Measurements from ENCODE around the gene BRINP1. TPM values are rescaled to one million over a fixed set of nuclear protein-coding genes. Genes with fewer than 3 reads are reported as not detected.

The BRINP1 gene
- total RNA-seq, 1 donor, result 17.0 TPM

DNA sequence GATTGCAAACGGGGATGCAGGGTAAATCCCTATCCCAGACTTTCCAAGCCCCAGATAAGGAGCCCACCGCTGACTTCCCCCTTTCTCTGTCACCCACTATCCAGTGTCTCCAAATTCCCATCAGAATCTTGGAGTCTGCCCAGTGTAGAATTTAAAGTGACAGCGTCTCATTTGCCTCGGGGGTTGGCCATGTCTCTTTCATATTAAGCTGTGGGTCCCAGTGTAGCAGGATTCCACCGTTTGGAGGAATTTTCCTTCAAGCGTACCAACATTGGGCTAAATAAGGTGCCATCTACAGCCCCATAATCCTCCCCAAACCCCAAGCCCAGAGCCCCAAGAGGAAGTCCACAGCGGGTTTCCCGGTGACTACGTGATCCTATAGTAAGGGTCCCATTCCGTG lies 1.1 kb downstream of the BRINP1 start:
- H3K4me1 ChIP-seq (ENCODE audit: insufficient read depth, low read length), result no peaks in the 10 kb centered on the region
- H2AFZ ChIP-seq (ENCODE audit: low read length), result peak overlapping the region; percentile 42
- H3K4me2 ChIP-seq (ENCODE audit: insufficient read depth, low read length), result peak overlapping the region; percentile 76
- TF ChIP-seq, protein P1, sequence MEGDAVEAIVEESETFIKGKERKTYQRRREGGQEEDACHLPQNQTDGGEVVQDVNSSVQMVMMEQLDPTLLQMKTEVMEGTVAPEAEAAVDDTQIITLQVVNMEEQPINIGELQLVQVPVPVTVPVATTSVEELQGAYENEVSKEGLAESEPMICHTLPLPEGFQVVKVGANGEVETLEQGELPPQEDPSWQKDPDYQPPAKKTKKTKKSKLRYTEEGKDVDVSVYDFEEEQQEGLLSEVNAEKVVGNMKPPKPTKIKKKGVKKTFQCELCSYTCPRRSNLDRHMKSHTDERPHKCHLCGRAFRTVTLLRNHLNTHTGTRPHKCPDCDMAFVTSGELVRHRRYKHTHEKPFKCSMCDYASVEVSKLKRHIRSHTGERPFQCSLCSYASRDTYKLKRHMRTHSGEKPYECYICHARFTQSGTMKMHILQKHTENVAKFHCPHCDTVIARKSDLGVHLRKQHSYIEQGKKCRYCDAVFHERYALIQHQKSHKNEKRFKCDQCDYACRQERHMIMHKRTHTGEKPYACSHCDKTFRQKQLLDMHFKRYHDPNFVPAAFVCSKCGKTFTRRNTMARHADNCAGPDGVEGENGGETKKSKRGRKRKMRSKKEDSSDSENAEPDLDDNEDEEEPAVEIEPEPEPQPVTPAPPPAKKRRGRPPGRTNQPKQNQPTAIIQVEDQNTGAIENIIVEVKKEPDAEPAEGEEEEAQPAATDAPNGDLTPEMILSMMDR (IDR thresholded peaks at IDR 0.05; ENCODE audit: extremely low read depth, low read depth, low read length), result no peak
- no peaks in the 10 kb centered on the region for H4K20me1 ChIP-seq (ENCODE audit: insufficient read depth, low read length)
- no peaks in the 10 kb centered on the region for H3K9me3 ChIP-seq (ENCODE audit: low read depth, low read length)
- peak overlapping the region; percentile 71 for H3K4me3 ChIP-seq (ENCODE audit: insufficient read depth, low read length)
- no peaks in the 10 kb centered on the region for H3K79me2 ChIP-seq (ENCODE audit: insufficient read depth, low read length)
- no peak for DNase-seq (ENCODE audit: insufficient read length, low spot score, missing footprints)
- no peaks in the 10 kb centered on the region for H3K36me3 ChIP-seq (ENCODE audit: insufficient read depth, low read length)
- H3K27me3 ChIP-seq (ENCODE audit: insufficient read depth, low read length), result peaks cover 16% of the 10 kb centered on the region
- no peak overlapping the region for H3K27ac ChIP-seq (ENCODE audit: low read depth, low read length)

DNA sequence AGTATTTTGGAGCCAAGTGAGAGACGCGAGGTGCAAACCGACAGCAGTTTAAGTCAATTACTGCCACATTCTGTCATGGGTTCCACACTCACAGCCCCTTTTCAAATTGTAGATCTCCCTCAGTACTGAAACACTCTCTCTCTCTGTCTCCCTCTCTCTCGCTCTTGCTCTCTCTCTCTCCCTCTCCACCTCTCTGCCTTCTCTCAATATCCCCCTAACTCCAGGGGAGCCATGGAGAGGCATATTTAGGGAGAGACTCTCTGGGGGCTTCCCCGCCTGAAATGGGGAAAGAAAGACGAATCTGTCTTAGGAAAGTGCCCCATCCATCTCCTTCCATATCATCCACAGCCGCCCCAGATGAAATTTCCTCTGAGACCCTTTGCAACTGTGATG lies 1.6 kb downstream of the BRINP1 start:
- Histone ChIP-seq H3K9me3 (ENCODE audit: low read depth, low read length) (no peaks in the 10 kb centered on the region), H2AFZ (ENCODE audit: low read length) (no peak overlapping the region), H3K36me3 (ENCODE audit: insufficient read depth, low read length) (no peaks in the 10 kb centered on the region), H3K27ac (ENCODE audit: low read depth, low read length) (no peak overlapping the region), H3K4me3 (ENCODE audit: insufficient read depth, low read length) (peak overlapping the region; percentile 71), H3K4me2 (ENCODE audit: insufficient read depth, low read length) (peak overlapping the region; percentile 76), H4K20me1 (ENCODE audit: insufficient read depth, low read length) (no peaks in the 10 kb centered on the region), H3K27me3 (ENCODE audit: insufficient read depth, low read length) (peaks cover 16% of the 10 kb centered on the region), H3K79me2 (ENCODE audit: insufficient read depth, low read length) (no peaks in the 10 kb centered on the region), H3K4me1 (ENCODE audit: insufficient read depth, low read length) (no peaks in the 10 kb centered on the region)
- TF ChIP-seq, protein P1 (IDR thresholded peaks at IDR 0.05; ENCODE audit: extremely low read depth, low read depth, low read length), result no peak
- no peak for DNase-seq (ENCODE audit: insufficient read length, low spot score, missing footprints)

DNA sequence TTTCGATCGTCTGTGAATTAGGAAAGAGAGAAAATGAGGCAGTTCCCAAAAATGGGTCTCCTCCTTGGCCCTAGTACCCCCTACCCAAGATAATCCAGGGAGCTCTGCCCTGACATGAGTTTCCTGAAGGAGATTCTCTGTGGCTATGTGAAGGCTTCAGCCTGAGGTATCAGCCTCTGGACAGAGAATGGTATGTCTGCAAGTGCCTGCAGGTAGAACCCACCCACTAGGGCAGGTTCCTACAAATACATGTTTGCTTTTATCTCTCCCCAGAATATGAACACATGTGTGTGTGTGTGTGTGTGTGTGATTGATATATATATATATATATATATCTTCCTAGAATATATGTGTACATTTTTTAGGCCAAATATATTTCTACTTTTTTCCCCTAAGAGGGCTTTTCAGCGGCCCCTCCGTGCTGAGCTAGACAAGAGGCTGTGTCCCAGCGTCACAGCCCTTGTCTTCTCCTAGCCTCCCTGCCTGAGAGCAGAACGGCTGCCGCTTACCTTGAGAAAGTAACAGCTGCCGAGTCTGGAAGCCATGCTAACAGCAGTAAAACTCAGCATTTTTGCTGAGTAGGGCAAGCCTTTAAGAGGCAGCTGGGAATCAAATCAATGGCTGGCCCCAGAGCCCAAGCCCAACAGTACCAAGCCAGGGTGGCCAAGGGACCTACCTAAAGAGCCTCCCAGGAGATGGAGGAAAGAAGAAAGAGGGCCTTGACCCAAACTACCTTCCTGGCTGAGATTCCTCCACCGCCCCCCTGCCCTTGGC lies 2.1 kb downstream of the BRINP1 start:
- Histone ChIP-seq H3K36me3 (ENCODE audit: insufficient read depth, low read length) (no peaks in the 10 kb centered on the region), H3K4me2 (ENCODE audit: insufficient read depth, low read length) (peak overlapping the region; percentile 76), H3K4me1 (ENCODE audit: insufficient read depth, low read length) (no peaks in the 10 kb centered on the region), H3K27ac (ENCODE audit: low read depth, low read length) (no peak overlapping the region), H3K79me2 (ENCODE audit: insufficient read depth, low read length) (no peaks in the 10 kb centered on the region), H4K20me1 (ENCODE audit: insufficient read depth, low read length) (no peaks in the 10 kb centered on the region), H2AFZ (ENCODE audit: low read length) (no peak overlapping the region), H3K4me3 (ENCODE audit: insufficient read depth, low read length) (peak overlapping the region; percentile 71), H3K27me3 (ENCODE audit: insufficient read depth, low read length) (peaks cover 16% of the 10 kb centered on the region), H3K9me3 (ENCODE audit: low read depth, low read length) (no peaks in the 10 kb centered on the region)
- TF ChIP-seq, protein P1 (IDR thresholded peaks at IDR 0.05; ENCODE audit: extremely low read depth, low read depth, low read length), result no peak
- DNase-seq (ENCODE audit: insufficient read length, low spot score, missing footprints), result no peak

DNA sequence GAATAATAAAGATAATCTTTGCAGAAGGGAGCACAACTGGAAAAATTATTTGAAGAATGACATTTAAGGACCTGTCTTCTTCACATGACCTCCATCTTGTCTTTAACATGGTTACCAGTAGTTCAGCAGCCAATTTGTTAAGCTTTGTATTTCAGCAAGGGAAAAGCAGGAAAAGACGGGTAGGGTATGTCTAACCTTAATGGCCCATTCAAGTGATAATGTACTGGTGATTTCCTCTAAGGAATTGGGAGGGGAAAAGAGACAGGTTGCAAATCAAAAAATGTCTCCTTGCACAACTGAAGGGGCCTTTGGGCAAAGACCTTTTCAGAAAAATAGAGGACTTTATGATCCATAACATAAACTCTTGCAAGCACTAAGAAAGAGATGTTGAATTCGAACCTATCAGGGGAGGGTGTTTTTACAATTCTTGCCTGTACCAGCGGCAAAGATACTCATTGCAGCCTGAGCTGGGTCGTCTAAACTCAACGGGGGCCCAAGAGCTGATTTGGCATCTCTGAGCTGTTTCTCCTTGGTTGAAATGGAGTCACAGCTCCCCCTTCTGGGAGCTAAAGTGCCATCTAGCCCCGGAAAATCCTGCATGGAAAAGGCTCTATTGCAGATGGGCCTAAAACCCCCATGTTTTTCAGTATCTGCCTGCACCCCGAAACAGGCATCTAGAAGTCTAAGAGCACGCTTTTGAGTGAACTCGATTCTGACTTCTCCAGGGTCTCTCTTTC lies 3.8 kb downstream of the BRINP1 start:
- no peak overlapping the region for H3K4me3 ChIP-seq (ENCODE audit: insufficient read depth, low read length)
- no peaks in the 10 kb centered on the region for H3K9me3 ChIP-seq (ENCODE audit: low read depth, low read length)
- peaks cover 16% of the 10 kb centered on the region for H3K27me3 ChIP-seq (ENCODE audit: insufficient read depth, low read length)
- no peak for DNase-seq (ENCODE audit: insufficient read length, low spot score, missing footprints)
- no peak overlapping the region for H3K4me2 ChIP-seq (ENCODE audit: insufficient read depth, low read length)
- no peaks in the 10 kb centered on the region for H3K79me2 ChIP-seq (ENCODE audit: insufficient read depth, low read length)
- no peaks in the 10 kb centered on the region for H4K20me1 ChIP-seq (ENCODE audit: insufficient read depth, low read length)
- H3K4me1 ChIP-seq (ENCODE audit: insufficient read depth, low read length), result no peaks in the 10 kb centered on the region
- TF ChIP-seq, protein P1 (IDR thresholded peaks at IDR 0.05; ENCODE audit: extremely low read depth, low read depth, low read length), result peak; percentile 67
- no peaks in the 10 kb centered on the region for H3K36me3 ChIP-seq (ENCODE audit: insufficient read depth, low read length)
- no peak overlapping the region for H3K27ac ChIP-seq (ENCODE audit: low read depth, low read length)
- H2AFZ ChIP-seq (ENCODE audit: low read length), result no peak overlapping the region

All from osteoblast (primary cell).